Measurements from ENCODE around the gene COL6A6.

DNA sequence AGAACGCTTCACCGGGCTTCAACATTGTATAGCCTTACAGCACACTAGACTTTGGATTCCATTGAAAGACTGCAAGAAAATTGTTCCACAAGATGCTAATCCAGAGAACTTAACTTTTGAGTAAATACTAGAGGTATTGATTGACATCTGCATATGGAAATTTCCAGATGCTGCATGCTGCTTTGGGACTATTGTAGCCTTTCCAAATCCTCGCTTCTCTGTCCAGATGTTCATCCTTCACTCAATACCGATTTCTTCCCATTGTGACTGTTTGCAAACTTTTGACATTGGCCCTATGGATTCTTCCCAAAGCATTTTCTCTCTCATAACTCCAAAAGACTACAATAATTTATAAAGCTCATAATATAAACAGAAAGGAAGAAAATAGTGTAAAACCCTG is 41.4 kb downstream of the COL6A6 start:
- no peak for TF ChIP-seq POLR2A (IDR thresholded peaks at IDR 0.05)
- TF ChIP-seq, protein P1, sequence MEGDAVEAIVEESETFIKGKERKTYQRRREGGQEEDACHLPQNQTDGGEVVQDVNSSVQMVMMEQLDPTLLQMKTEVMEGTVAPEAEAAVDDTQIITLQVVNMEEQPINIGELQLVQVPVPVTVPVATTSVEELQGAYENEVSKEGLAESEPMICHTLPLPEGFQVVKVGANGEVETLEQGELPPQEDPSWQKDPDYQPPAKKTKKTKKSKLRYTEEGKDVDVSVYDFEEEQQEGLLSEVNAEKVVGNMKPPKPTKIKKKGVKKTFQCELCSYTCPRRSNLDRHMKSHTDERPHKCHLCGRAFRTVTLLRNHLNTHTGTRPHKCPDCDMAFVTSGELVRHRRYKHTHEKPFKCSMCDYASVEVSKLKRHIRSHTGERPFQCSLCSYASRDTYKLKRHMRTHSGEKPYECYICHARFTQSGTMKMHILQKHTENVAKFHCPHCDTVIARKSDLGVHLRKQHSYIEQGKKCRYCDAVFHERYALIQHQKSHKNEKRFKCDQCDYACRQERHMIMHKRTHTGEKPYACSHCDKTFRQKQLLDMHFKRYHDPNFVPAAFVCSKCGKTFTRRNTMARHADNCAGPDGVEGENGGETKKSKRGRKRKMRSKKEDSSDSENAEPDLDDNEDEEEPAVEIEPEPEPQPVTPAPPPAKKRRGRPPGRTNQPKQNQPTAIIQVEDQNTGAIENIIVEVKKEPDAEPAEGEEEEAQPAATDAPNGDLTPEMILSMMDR (IDR thresholded peaks at IDR 0.05) = no peak
